ENCODE data around the gene SHISAL2A.
A peak's percentile ranks its signal among the peaks of the same experiment; 100 is the strongest.

The SHISAL2A gene

GRCh38 chr1:52674497-52675384, 41.8 kb downstream of the SHISAL2A start:
- DNase-seq, result peak; percentile 29
- TF ChIP-seq CTCF (IDR thresholded peaks at IDR 0.05; ENCODE audit: low read depth, low read length, missing control alignments), result no peak
- no peaks in the 10 kb centered on the region for H3K27me3 ChIP-seq (replicated peaks)
- H3K27ac ChIP-seq, result no peak overlapping the region
- in situ Hi-C loops (cut with HindIII; ENCODE audit: low pct_ligation_motif_present, low sequenced_read_pairs), result no loop called here
- H3K4me3 ChIP-seq (ENCODE audit: low read depth, low read length), result no peak overlapping the region
- H3K36me3 ChIP-seq (replicated peaks), result no peaks in the 10 kb centered on the region

GRCh38 chr1:52676249-52676903, 43.4 kb downstream of the SHISAL2A start:
- H3K27me3 ChIP-seq (replicated peaks), result no peaks in the 10 kb centered on the region
- in situ Hi-C loops (cut with HindIII; ENCODE audit: low pct_ligation_motif_present, low sequenced_read_pairs), result no loop called here
- no peaks in the 10 kb centered on the region for H3K36me3 ChIP-seq (replicated peaks)
- H3K27ac ChIP-seq, result no peak overlapping the region
- TF ChIP-seq CTCF (IDR thresholded peaks at IDR 0.05; ENCODE audit: low read depth, low read length, missing control alignments), result no peak
- DNase-seq, result no peak
- H3K4me3 ChIP-seq (ENCODE audit: low read depth, low read length), result no peak overlapping the region

- no peak overlapping the region for H3K4me3 ChIP-seq (ENCODE audit: low read depth, low read length)
- DNase-seq, result no peak
- H3K27ac ChIP-seq, result no peak overlapping the region
- in situ Hi-C loops (cut with HindIII; ENCODE audit: low pct_ligation_motif_present, low sequenced_read_pairs), result no loop called here
- no peaks in the 10 kb centered on the region for H3K36me3 ChIP-seq (replicated peaks)
- H3K27me3 ChIP-seq (replicated peaks), result no peaks in the 10 kb centered on the region
- TF ChIP-seq CTCF (IDR thresholded peaks at IDR 0.05; ENCODE audit: low read depth, low read length, missing control alignments), result no peak
Measured at GRCh38 chr1:52677076-52677806, 44.3 kb downstream of the SHISAL2A start.

- in situ Hi-C loops (cut with HindIII; ENCODE audit: low pct_ligation_motif_present, low sequenced_read_pairs), result no loop called here
- H3K27me3 ChIP-seq (replicated peaks), result no peaks in the 10 kb centered on the region
- H3K4me3 ChIP-seq (ENCODE audit: low read depth, low read length), result no peak overlapping the region
- H3K36me3 ChIP-seq (replicated peaks), result no peaks in the 10 kb centered on the region
- no peak overlapping the region for H3K27ac ChIP-seq
- DNase-seq, result no peak
- no peak for TF ChIP-seq CTCF (IDR thresholded peaks at IDR 0.05; ENCODE audit: low read depth, low read length, missing control alignments)
Measured at GRCh38 chr1:52679048-52679447, 46.1 kb downstream of the SHISAL2A start.

- DNase-seq, result no peak
- H3K36me3 ChIP-seq (replicated peaks), result no peaks in the 10 kb centered on the region
- no peaks in the 10 kb centered on the region for H3K27me3 ChIP-seq (replicated peaks)
- no peak overlapping the region for H3K4me3 ChIP-seq (ENCODE audit: low read depth, low read length)
- H3K27ac ChIP-seq, result no peak overlapping the region
- in situ Hi-C loops (cut with HindIII; ENCODE audit: low pct_ligation_motif_present, low sequenced_read_pairs), result no loop called here
- no peak for TF ChIP-seq CTCF (IDR thresholded peaks at IDR 0.05; ENCODE audit: low read depth, low read length, missing control alignments)
Measured at GRCh38 chr1:52679498-52679897, 46.5 kb downstream of the SHISAL2A start.

Measured in brain microvascular endothelial cell (primary cell).